Adrenal gland (tissue), 12 donors: ENCODE data around the gene CPED1. TPM values are rescaled to one million over a fixed set of nuclear protein-coding genes. Genes with fewer than 3 reads are reported as not detected.

Experiments
- DNase-seq, 7 donors: peaks; one replicate each; pipeline ENCODE4 v3.0.0-alpha.2; 2019 to 2020
- H3K27ac ChIP-seq, 5 donors: fragments of 200-600 bp; sonication (generic) in 4 of 5; 1 replicate in 3 of 5; 2 replicates in 2 of 5; pipeline versions ENCODE4 v1.5.1 to v1.8.0; 2016 to 2020; ENCODE audit warnings: mild to moderate bottlenecking in 1 of 5
- H3K27me3 ChIP-seq: fragments of 200-600 bp; 2 replicates; pipeline ENCODE4 v1.8.0; 2021
- H3K36me3 ChIP-seq, 2 donors: fragments of 200-600 bp; replicated peaks in 1 of 2; 1 replicate in 1 of 2; 2 replicates in 1 of 2; pipeline versions ENCODE4 v1.5.1 to v1.8.0; 2018 to 2022
- H3K4me1 ChIP-seq, 2 donors: fragments of 200-600 bp; replicated peaks in 1 of 2; 1 replicate in 1 of 2; 2 replicates in 1 of 2; pipeline versions ENCODE4 v1.5.1 to v1.8.0; 2018 to 2021
- H3K4me3 ChIP-seq, 4 donors: fragments of 200-600 bp; sonication (generic) in 3 of 4; one replicate each; pipeline ENCODE4 v1.5.1; 2016 to 2018
- H3K9me3 ChIP-seq, 3 donors: fragments of 200-600 bp; sonication (generic) in 1 of 3; replicated peaks in 1 of 3; 1 replicate in 2 of 3; 2 replicates in 1 of 3; pipeline versions ENCODE4 v1.5.1 to v1.8.0; 2016 to 2021
- POLR2A ChIP-seq, 2 donors: fragments of 450-650 bp; IDR thresholded peaks; one replicate each; pipeline ENCODE4 v1.6.1; 2017; ENCODE audit warnings: antibody characterized with exemption in 2 of 2, mild to moderate bottlenecking in 2 of 2, moderate library complexity in 1 of 2
- WGBS, 4 donors: extraction: QIAGEN DNeasy Blood & Tissue Kit in 2 of 4; methylation state at CpG; one replicate each; pipeline versions ENCODE4 v1.1.5 to v1.1.7; 2013 to 2017; 5-methylcytosine and 5-hydroxymethylcytosine counted together
- intact Hi-C, 2 donors: fragments of 100-400 bp; cut with DNase I; formaldehyde crosslinking; loops; one replicate each; pipeline versions ENCODE4 v1.14.1 to v1.15.0; 2022 to 2023
- polyA plus RNA-seq, 3 donors: library from polyadenylated mRNA; stranded (reverse); fragments of 200-250 nt in 2 of 3; fragments of 350-450 nt in 1 of 3; fragmentation: Illumina TruSeq in 1 of 3; extraction: RNeasy Lipid Tissue Mini Kit (QIAGEN cat#74804) in 1 of 3; gene quantifications; one replicate each; pipeline ENCODE4 v1.2.3, GENCODE V29; 2013 to 2014
- total RNA-seq, 9 donors: library from RNA; depleted of rRNA in 4 of 9; stranded (reverse); fragments of >200 nt in 4 of 9; fragments of 120-200 nt in 1 of 9; fragmentation: NEBNext Ultra II Directional in 1 of 9; extraction: Animal tissue kit (Norgen Biotek cat#: 25700) in 1 of 9; gene quantifications; one replicate each; pipeline versions ENCODE4 v1.1.0 to v1.2.4, GENCODE V29; 2013 to 2023
- TF ChIP-seq, protein P1 (sequence below), 6 experiments: fragments of 450-650 bp in 4 of 6; fragments of 200-600 bp in 2 of 6; sonication (generic) in 1 of 6; IDR thresholded peaks; 1 replicate in 5 of 6; 2 replicates in 1 of 6; pipeline versions ENCODE4 v1.5.1 to v1.8.0; 2016 to 2021; ENCODE audit warnings: antibody characterized with exemption in 6 of 6, mild to moderate bottlenecking in 2 of 6, moderate library complexity in 1 of 6
- donor health status: healthy with polysubstance abuse.
- donor health status: Bipolar disorder and iron deficiency.
- donor health status: DM: yes; HTN: yes; CAD: no.
- donor health status: DM: no; HTN: no; CAD: no.
- donor health status: DM: no; HTN: no; CAD: no.
- donor health status: DM: yes; HTN: yes; CAD: no.

The CPED1 gene
- total and polyA plus RNA-seq, 12 donors, result 5.2 to 72.2 (median 40.7) TPM

DNA sequence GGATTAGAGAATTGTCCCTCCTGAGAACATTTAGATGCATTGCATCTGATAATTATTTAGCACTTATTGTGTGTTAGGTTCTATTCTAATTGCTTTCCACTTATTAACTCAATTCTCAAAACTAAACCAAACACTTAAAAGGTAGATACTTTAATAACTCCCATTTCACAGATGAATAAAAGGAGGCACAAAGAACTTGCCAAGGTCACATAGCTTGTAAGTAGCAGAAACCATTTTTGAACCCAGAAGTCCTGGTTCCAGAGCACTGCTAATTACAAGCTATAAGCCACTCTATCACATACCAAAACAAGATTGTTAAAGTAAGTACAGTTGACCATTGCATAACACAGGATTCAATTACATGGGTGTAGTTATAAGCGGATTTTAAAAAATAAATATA lies 164.9 kb downstream of the CPED1 start:
- Histone ChIP-seq H3K4me3 (no peak overlapping the region), H3K9me3 (no peaks in the 10 kb centered on the region), H3K27me3 (no peaks in the 10 kb centered on the region), H3K36me3 (no peaks in the 10 kb centered on the region), H3K4me1 (no peaks in the 10 kb centered on the region), H3K27ac (no peak overlapping the region)
- WGBS, 4 donors, result 89 to 100% (median 94%) methylated on average over 1 of the region's 1 CpG
- intact Hi-C loops, result no loop called here
- no peak for DNase-seq
- TF ChIP-seq, protein P1, sequence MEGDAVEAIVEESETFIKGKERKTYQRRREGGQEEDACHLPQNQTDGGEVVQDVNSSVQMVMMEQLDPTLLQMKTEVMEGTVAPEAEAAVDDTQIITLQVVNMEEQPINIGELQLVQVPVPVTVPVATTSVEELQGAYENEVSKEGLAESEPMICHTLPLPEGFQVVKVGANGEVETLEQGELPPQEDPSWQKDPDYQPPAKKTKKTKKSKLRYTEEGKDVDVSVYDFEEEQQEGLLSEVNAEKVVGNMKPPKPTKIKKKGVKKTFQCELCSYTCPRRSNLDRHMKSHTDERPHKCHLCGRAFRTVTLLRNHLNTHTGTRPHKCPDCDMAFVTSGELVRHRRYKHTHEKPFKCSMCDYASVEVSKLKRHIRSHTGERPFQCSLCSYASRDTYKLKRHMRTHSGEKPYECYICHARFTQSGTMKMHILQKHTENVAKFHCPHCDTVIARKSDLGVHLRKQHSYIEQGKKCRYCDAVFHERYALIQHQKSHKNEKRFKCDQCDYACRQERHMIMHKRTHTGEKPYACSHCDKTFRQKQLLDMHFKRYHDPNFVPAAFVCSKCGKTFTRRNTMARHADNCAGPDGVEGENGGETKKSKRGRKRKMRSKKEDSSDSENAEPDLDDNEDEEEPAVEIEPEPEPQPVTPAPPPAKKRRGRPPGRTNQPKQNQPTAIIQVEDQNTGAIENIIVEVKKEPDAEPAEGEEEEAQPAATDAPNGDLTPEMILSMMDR (IDR thresholded peaks at IDR 0.05), result no peak
- TF ChIP-seq POLR2A (IDR thresholded peaks at IDR 0.05), result no peak

DNA sequence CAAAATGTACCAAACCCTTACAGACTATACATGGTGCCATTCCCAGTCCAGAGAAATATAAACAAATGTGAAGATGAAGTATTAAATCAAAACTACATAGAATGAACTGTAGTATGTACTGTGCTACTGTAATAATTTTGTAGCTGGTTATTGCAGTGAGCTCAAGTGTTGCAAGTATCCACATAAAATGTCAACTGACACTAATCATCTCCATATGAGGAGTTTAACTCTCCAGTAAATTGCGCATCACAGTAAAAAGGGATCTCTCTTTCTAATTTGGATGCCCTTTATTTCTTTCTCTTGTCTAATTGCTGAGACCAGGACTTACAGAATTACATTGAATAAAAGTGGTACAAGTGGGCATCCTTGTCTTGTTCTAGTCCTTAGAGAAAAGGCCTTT lies 165.5 kb downstream of the CPED1 start:
- intact Hi-C loops, result no loop called here
- Histone ChIP-seq H3K36me3 (no peaks in the 10 kb centered on the region), H3K4me3 (no peak overlapping the region), H3K9me3 (no peaks in the 10 kb centered on the region), H3K4me1 (no peaks in the 10 kb centered on the region), H3K27me3 (no peaks in the 10 kb centered on the region), H3K27ac (no peak overlapping the region)
- DNase-seq, result no peak
- TF ChIP-seq, protein P1 (IDR thresholded peaks at IDR 0.05), result no peak
- TF ChIP-seq POLR2A (IDR thresholded peaks at IDR 0.05), result no peak
- 92 to 97% (median 97%) methylated on average over 1 of the region's 1 CpG for WGBS, 4 donors

- WGBS, 4 donors, result 69 to 77% (median 75%) methylated on average over 2 of the region's 2 CpGs
- no peak overlapping the region for H3K27ac ChIP-seq
- intact Hi-C loops, result no loop called here
- H3K36me3 ChIP-seq, result no peaks in the 10 kb centered on the region
- no peak overlapping the region for H3K4me3 ChIP-seq
- no peaks in the 10 kb centered on the region for H3K4me1 ChIP-seq
- no peaks in the 10 kb centered on the region for H3K9me3 ChIP-seq
- TF ChIP-seq, protein P1 (IDR thresholded peaks at IDR 0.05), result no peak
- no peak for DNase-seq
- H3K27me3 ChIP-seq, result no peaks in the 10 kb centered on the region
Measured at GRCh38 chr7:121156825-121157224, 168.3 kb downstream of the CPED1 start.

- Histone ChIP-seq H3K27ac (no peak overlapping the region), H3K9me3 (no peaks in the 10 kb centered on the region), H3K4me3 (no peak overlapping the region), H3K4me1 (no peaks in the 10 kb centered on the region), H3K36me3 (no peaks in the 10 kb centered on the region), H3K27me3 (no peaks in the 10 kb centered on the region)
- intact Hi-C loops, result no loop called here
- 85 to 95% (median 90%) methylated on average over 4 of the region's 4 CpGs for WGBS, 4 donors
- no peak for DNase-seq
- TF ChIP-seq POLR2A (IDR thresholded peaks at IDR 0.05), result no peak
- TF ChIP-seq, protein P1 (IDR thresholded peaks at IDR 0.05), result no peak
Measured at GRCh38 chr7:121157341-121157751, 168.8 kb downstream of the CPED1 start.
